Measurements from ENCODE around the gene ANKRD13B. TPM values are rescaled to one million over a fixed set of nuclear protein-coding genes. Genes with fewer than 3 reads are reported as not detected.

Gene ANKRD13B
- total RNA-seq, 1 donor from 2014 or later = 24.5 TPM

GRCh38 chr17:29633886-29634285 is 41.0 kb downstream of the ANKRD13B start:
- peaks cover 22% of the 10 kb centered on the region for H3K36me3 Mint-ChIP-seq (ENCODE audit: low read depth)
- no peak for DNase-seq (ENCODE audit: low spot score)
- H3K4me1 Mint-ChIP-seq (ENCODE audit: low read depth) = peaks cover 1% of the 10 kb centered on the region
- TF ChIP-seq CTCF (IDR thresholded peaks at IDR 0.05) = no peak
- no peaks in the 10 kb centered on the region for H3K27me3 Mint-ChIP-seq (ENCODE audit: low read depth)
- no peak overlapping the region for H3K4me3 Mint-ChIP-seq (ENCODE audit: unreplicated experiment)
- no peak overlapping the region for H3K27ac Mint-ChIP-seq (ENCODE audit: unreplicated experiment)
- no peaks in the 10 kb centered on the region for H3K9me3 Mint-ChIP-seq (ENCODE audit: low read depth)

GRCh38 chr17:29640413-29640812 is 47.5 kb downstream of the ANKRD13B start:
- Mint-ChIP-seq H3K36me3 (ENCODE audit: low read depth) (peaks cover 6% of the 10 kb centered on the region), H3K27me3 (ENCODE audit: low read depth) (no peaks in the 10 kb centered on the region), H3K9me3 (ENCODE audit: low read depth) (no peaks in the 10 kb centered on the region), H3K4me1 (ENCODE audit: low read depth) (peaks cover 43% of the 10 kb centered on the region), H3K27ac (ENCODE audit: unreplicated experiment) (peak overlapping the region; percentile 93), H3K4me3 (ENCODE audit: unreplicated experiment) (peak overlapping the region; percentile 18)
- TF ChIP-seq CTCF (IDR thresholded peaks at IDR 0.05) = no peak
- DNase-seq (ENCODE audit: low spot score) = no peak

- Mint-ChIP-seq H3K4me3 (ENCODE audit: unreplicated experiment) (no peak overlapping the region), H3K4me1 (ENCODE audit: low read depth) (peaks cover 50% of the 10 kb centered on the region), H3K27me3 (ENCODE audit: low read depth) (no peaks in the 10 kb centered on the region), H3K27ac (ENCODE audit: unreplicated experiment) (peak overlapping the region; percentile 93), H3K9me3 (ENCODE audit: low read depth) (no peaks in the 10 kb centered on the region), H3K36me3 (ENCODE audit: low read depth) (peaks cover 6% of the 10 kb centered on the region)
- DNase-seq (ENCODE audit: low spot score) = no peak
- no peak for TF ChIP-seq CTCF (IDR thresholded peaks at IDR 0.05)
Measured at GRCh38 chr17:29640981-29641642, 48.2 kb downstream of the ANKRD13B start.

GRCh38 chr17:29642171-29642611 is 49.3 kb downstream of the ANKRD13B start:
- Mint-ChIP-seq H3K9me3 (ENCODE audit: low read depth) (no peaks in the 10 kb centered on the region), H3K36me3 (ENCODE audit: low read depth) (no peaks in the 10 kb centered on the region), H3K27me3 (ENCODE audit: low read depth) (no peaks in the 10 kb centered on the region), H3K4me1 (ENCODE audit: low read depth) (peaks cover 52% of the 10 kb centered on the region), H3K4me3 (ENCODE audit: unreplicated experiment) (no peak overlapping the region), H3K27ac (ENCODE audit: unreplicated experiment) (peak overlapping the region; percentile 39)
- no peak for TF ChIP-seq CTCF (IDR thresholded peaks at IDR 0.05)
- DNase-seq (ENCODE audit: low spot score) = no peak

GRCh38 chr17:29643817-29644160 is 50.9 kb downstream of the ANKRD13B start:
- Mint-ChIP-seq H3K9me3 (ENCODE audit: low read depth) (no peaks in the 10 kb centered on the region), H3K27ac (ENCODE audit: unreplicated experiment) (no peak overlapping the region)

More at GRCh38 chr17:29643817-29644160, 50.9 kb downstream of the ANKRD13B start:
- no peak for DNase-seq (ENCODE audit: low spot score)
- no peak overlapping the region for H3K4me3 Mint-ChIP-seq (ENCODE audit: unreplicated experiment)
- peaks cover 5% of the 10 kb centered on the region for H3K36me3 Mint-ChIP-seq (ENCODE audit: low read depth)
- H3K4me1 Mint-ChIP-seq (ENCODE audit: low read depth) = peaks cover 51% of the 10 kb centered on the region
- TF ChIP-seq CTCF (IDR thresholded peaks at IDR 0.05) = no peak
- no peaks in the 10 kb centered on the region for H3K27me3 Mint-ChIP-seq (ENCODE audit: low read depth)
